Activated gamma-delta T cell (primary cell): ENCODE results near the gene MKLN1.
"Not testable (repeated sequence)": the region's sequence is repeated elsewhere in the genome, so short reads cannot be mapped to it uniquely, and the experiment has no call there.

Experiments
- DNase-seq: peaks from one replicate; lab custom pipeline; 2025; lab: John Stamatoyannopoulos, UW

The MKLN1 gene

DNA sequence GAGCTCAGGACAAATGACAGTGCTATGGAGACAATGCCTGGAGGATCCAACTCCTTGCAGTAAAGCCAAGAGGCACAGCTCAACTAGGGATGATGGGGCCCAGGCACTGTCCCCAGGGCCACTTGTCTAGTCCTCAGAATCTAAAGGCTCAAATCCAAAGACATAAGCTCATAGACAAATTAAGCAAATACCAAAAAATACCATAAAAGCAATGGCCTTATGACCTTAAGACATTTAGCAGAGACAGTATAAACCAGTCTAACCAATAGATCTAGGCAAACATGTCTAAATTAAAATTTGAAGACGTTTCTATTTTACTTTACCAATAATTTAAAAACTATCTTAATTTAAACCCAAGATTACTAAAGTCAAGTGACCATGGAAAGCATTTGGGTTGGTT is 14.8 kb upstream of the MKLN1 start:
- no peak for DNase-seq

DNA sequence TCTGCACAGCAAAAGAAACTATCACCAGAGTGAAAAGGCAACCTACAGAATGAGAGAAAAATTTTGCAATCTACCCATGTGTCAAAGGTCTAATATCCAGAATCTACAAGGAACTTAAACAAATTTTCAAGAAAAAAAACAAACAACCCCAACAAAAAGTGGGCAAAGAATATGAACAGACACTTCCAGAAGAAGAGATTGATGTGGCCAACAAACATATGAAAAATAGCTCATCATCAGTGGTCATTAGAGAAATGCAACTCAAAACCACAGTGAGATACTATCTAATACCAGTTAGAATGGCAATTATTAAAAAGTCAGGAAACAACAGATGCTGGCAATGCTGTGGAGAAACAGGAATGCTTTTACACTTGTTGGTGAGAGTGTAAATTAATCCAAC is 7.1 kb upstream of the MKLN1 start:
- no peak for DNase-seq

DNA sequence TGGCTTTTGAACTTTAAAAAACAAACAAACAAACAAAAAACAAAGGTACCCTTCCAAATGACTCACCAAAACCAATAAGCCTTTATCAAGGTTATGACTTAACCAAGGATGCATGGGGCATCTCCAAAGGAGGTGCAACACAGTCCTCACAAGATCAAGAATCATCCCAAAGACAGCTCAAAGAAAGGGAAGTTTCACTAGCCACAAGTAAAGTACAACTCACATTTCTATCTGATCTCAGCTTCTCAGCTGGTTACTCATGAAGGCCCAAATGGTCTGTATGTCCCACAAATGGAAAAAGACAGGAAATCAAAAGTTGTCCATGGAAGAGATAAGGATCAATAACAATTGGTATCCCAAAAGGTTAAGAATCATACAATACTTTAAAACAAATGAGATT is 6.0 kb upstream of the MKLN1 start:
- DNase-seq, result no peak

DNA sequence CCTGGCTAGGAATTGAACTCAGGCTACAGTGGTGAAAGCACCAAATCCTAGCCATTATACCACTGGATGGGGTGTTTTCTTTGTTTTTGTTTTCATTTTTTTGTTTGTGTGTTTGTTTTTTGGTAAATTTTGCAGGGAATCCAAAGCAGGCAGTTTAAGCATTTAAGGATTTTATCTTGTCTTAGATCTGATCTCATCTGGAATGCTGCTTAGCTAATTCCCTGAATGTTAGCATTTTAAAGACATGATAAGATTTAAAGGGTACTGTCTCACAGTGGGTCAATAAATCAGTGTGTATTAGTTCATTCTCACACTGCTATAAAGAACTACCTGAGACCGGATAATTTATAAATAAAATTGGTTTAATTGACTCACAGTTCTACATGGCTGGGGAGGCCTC is 5.6 kb upstream of the MKLN1 start:
- DNase-seq, result no peak

DNA sequence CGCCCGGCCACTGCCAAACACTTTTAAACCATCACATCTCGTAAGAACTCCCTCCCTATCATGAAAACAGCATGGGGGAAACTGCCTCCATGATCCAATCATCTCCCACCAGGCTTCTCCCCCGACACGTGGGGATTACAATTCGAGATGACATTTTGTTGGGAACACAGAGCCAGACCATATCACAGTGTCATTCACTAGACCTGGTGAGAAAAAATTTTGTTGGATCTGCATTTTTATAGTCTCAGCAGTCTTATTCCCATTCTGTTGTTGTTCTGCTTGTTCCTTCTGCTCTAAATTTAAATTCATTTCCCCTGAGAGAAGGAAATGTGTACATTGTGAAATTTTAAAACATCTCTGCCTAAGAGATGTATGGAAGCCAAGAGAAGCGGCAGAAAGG is 4.8 kb upstream of the MKLN1 start:
- DNase-seq, result no peak

DNA sequence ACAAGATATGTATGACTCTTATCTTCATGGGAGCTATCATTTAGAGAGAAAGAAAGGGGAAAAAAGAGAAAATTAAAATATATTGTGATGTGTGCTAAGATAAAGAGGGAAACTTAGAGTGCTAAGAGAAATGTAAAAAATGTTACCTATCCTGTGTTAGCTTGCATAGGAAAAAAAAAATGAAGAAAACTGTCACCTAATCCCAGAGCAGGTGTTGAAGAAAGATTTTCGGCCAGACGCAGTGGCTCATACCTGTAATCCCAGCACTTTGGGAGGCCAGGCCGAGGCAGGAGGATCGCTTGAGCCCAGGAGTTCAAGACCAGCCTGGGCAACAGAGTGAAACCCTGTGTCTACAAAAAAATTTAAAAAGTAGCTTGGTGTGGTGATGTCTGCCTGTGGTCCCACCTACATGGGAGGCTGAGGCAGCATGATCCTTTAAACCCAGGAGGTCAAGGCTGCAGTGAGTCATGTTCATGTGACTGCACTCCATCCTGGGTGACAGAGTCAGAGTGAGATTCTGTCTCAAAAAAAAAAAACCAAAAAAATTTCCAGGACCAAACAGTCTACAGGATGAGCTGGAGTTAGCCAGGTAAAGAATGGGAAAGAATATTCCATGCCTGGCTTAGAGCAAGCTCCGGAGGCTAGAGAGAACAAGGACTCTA is 2.4 kb upstream of the MKLN1 start:
- no peak for DNase-seq

DNA sequence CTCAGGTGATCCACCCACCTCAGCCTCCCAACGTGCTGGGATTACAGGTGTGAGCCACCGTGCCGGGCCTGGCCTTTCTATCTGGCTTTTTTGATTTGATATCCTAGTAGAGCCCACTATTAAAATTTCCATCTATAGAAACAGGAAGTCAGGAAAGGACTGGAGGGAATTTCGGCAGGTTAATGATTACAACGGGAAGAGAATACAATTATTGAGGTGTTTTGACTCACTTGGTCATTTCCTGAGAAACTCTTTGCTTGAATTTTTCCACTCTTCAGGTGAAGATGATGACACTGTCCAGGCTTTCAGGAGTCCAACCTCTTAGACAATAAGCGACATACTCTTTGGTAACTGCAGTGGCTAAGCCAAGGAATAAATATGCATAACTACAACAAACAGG is 1.1 kb upstream of the MKLN1 start:
- no peak for DNase-seq

DNA sequence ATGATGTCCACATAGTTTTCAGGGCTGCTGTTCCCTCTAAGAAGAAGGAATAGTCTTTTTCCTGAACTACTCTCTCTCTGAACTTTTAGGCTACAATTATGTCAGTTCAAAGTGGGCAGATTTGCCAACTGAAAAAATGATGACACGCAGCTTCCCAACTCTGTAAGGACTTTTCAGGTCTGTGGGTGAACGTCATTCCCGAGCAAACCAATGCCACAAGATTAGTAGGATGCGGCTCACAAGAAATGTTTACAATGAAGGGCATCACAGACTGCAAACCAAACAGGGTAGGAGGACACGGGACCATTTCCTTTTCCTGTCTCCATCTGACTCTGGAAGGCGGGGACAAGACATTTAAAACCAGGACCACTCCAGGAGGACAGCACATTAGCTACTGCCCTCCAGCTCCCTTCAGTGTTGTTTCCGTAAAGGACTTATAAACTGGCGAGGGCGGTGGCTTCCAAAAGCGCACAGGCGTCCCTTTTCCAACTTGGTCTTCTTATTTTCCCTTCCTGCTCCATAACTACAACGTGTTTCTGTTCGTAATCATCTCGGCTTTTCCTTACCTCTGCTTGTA is 539 bp upstream of the MKLN1 start:
- DNase-seq, result no peak

DNA sequence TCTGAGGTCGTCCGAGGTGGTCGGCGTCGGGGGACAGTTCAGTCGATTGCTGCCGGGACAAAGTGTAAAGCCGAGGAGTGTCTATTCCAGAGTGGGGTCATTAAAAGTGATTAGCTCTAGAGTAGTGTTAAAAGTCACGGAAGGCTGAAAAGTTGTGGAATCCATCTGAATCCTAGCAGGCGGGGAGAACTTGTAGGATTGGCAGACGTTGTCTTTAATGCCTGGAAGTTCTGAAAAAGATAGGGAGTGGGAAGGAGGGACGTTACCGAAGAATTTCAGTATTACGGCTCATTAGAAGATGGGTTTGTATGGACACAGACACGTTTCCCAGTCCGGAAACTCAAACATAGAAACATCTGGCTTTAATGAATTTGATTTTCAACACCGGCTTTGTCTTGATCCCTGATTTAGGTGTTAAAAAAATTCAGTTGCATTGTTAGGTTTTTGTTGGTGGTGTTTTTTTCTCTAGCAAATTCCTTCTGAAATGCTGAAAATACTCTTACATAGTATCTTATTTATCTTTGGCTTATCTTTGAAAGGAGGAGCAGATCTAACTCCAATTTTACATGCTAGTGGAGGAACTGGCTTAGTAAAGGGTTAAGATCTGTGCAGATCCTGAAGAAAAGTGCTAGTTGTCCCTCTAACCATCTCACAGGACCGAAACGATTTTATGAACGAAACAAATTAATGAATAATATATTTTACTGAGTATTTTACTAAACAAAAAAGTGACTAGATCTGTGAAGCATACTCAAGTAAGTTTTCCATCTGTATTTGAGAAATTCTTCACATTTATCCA is 900 bp downstream of the MKLN1 start:
- no peak for DNase-seq

DNA sequence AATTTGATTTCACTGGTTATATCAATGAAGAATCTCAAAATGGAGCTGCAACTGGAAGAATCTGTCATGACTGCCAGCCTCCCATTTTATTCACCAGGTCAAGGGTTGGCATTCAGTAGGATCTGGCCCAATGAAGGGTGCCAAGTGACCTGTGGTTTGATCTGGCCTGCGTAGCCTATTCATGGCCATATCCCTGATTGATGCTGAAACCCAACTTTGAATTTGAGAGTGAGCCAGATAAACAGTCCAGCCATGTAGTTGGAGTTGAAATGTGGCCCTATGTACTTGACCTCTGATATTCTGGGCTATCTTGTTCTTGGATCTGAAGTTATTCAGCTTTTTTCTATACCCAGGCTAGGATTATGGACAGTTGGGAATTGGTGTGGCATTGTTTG is 1.5 kb downstream of the MKLN1 start:
- DNase-seq, result no peak

DNA sequence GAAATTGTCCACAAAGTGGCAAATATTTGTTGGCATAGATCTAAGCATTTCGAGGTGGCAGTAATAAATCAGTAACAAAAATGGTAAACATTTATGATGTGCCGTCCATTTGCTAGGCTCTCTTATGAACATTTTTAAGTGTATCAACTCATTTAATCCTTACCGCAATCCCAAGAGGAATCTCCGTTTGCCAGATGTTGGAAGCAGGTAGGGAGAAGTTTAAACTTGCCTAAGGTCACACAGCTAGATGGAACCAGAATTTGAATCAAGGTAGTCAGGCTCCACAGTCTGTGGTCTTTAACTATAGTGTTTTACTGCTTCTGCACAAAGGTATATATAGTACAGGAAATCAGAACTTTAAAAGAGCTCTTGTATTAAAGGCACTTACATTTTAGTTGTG is 2.6 kb downstream of the MKLN1 start:
- no peak for DNase-seq

DNA sequence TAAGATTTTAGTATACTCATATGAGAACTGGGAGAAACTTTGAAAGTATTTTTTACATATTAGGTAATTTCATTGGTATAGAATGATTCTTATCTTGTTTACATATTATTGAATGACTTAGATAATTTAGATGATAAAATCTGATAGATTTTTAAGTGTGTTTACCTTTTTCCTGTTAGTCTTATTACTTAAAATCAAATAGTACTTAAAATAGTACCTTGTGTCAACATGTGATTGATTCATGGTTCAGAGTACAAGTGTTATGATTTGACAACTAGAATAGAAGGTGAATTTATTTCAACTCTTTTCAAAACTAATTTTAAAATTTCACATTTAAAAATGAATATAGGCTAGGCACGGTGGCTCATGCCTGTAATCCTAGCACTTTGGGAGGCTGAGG is 4.1 kb downstream of the MKLN1 start:
- no peak for DNase-seq

DNA sequence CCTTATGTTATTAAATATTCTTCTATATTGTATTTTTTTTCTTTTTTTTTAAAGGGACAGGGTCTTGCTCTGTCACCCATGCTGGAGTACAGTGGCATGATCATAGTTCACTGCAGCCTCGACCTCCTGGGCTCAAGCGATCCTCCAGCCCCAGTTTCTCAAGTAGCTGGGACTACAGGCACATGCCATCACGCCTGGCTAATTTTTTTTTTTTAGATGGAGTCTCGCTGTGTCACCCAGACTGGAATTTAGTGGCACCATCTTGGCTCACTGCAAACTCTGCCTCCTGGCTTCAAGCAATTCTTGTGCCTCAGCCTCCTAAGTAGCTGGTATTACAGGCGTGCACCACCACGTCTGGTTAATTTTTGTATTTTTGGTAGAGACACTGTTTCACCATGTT is 5.1 kb downstream of the MKLN1 start:
- not testable (repeated sequence) for DNase-seq

DNA sequence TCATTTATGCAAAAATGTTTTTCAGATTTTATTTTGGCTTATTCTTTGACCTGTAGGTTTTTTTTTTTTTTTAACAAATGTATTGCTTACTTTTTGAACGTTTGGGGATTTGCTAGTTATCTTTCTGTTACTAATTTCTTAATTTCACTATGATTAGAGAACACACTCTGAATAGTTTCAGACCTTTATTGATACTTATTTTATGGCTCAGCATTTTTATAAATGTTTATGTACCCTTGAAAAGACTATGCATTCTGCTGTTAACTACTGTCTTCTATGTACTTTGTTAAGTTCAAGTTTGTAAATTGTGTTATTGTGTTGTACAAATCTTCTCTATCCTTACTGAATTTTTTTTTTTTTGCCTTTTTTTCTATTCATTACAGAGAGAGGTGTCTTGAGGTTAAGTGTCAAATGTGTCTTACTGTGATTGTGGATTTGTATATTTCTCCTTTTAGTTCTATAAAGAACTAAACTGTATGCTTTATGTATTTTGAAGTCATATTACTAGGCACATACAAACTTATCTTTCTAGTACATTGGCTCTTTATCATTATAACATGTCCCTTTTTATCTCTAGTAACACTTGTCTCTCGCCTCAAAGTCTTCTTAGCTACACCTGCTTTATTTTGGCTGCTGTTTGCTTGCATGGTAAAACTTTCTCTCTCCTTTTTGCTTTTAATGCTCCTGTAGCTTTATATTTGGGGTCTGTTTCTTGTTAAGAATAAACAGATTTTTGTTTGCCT is 8.1 kb downstream of the MKLN1 start:
- no peak for DNase-seq

DNA sequence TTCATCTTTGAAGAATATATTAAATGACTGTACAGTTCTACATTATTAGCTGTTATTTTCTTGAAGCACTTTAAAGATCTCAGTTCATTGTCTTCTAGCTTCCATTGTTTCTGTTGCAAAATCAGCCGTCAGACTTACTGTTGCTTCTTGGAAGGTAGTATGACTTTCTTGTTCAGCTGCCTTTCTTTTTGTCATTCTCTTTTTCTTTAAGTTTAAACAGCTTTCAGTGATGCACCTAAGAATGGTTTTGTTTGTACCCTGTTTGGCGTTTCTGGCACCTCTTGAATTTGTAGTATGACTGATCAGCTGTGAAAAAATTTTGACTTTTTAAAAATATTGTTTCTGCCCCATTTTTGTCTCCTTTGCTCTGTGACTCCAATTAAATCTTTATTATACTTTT is 9.3 kb downstream of the MKLN1 start:
- no peak for DNase-seq

DNA sequence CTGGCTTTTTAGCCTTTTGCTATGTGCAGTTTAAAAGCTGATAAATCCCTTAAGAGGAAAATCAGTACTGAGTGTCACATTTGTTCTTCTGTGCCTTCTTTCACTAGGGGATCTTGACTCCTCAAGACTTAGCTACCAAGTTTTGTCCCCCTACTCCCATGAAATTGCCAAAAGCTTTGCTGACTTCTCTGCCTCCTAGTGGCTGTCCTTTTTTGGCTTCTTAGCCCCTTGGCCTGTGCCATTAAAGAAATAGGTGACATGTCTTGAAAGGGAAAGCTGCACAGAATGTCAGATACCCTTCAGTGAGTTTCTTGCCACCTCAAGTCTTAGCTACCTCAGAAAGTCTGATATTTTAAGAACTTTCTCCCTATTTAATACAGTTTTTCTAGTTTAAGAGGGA is 10.5 kb downstream of the MKLN1 start:
- no peak for DNase-seq

DNA sequence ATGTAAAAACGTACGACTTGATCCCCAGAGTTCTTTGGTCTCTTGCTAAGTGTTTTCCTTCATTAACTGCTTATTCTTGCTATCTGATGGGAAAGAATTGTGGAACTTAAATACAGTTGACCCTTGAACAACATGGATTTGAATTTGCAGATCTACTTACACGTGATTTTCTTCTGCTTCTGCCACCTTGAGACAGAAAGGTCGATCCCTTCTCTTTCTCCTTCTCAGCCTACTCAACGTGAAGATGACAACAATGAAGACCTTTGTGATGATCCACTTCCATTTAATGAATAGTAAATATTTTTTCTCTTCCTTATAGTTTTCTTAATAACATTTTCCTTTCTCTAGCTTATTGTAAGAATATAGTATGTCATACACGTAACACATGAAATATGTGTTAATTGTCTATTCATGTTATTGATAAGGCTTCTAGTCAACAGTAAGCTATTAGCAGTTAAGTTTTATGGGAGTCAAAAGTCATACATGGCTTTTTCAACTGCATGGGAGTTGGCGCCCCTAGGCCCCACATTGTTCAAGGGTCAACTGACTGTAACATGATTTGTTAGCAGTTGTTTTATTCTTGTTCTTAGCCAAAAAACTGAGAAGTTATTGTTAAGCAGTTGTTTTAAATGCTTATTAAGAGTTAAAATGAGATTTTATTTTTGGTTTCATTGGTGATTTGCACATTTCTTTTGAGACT is 11.2 kb downstream of the MKLN1 start:
- no peak for DNase-seq

DNA sequence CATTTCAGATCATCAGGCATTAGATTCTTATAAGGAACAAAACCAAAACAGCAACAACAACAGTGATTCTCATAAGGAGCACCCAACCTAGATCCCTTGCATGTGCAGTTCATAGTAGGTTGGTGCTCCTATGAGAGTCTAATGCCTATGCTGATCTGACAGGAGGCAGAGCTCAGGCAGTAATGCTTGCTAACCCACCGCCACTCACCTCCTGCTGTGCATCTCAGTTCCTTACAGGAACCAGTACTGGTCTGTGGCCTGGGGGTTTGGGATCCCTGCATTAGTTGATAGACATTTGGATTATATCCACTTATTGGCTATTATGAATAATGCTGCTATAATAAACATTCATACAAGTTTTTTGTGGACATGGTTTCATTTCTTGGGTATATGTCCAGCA is 14.0 kb downstream of the MKLN1 start:
- DNase-seq, result no peak

DNA sequence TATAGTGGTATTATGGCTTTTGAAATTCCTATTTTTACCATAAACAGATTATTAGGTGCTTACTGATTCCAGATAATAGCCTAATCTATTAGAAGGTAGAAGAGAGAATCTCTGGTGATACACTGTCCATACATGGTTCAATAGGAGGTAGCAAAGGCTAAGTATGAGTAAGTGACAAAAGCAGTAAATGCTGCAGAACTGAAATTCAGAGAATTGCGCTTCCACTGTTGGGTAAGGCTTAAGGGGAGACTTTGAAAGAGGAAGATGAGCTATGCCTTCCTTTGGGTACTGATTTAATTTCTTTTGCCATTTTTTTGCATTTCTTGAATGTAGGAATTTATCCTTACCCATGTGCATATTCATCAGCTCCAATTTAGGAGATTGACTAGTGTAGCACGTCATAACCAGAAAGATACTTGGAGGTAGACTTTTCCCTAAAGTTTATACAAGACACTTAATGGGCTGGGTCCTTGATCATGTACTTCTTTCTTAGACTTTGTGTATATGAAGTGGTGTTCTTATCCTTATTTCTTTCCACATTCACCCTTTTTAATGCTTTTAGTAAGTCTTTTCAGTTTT is 15.3 kb downstream of the MKLN1 start:
- DNase-seq, result no peak

DNA sequence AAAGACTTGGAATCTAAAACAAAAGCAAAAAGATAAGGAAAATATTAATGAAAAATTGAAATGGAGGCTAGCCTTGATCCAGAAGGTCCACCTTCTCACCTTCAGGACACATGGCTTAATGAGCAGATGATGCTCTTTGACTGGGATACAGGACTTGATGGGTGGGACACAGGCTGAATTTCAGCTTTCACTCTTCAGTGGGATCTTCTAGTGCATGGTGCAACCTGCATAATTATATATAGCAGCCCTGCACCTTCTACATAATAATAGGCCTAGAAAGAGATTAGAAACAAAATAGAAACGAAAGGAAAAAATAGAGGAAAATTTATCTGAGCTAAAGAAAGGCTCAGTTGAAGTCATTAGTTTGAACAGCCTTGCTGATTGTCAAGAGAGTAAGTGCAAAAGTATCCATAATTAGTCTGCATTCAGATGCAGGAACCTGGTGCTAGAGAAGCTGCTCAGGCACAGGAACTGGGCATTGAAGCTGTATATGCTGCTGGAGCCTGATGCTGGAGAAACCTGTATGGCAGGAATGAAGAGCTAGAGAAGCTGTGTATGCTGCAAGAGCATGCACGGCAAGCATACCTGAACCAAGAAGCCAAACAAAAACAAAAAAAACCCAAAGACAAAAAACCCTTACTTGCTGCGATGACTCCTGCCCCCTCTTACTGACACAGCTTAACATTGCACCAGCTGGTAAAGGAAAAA is 19.4 kb downstream of the MKLN1 start:
- no peak for DNase-seq

DNA sequence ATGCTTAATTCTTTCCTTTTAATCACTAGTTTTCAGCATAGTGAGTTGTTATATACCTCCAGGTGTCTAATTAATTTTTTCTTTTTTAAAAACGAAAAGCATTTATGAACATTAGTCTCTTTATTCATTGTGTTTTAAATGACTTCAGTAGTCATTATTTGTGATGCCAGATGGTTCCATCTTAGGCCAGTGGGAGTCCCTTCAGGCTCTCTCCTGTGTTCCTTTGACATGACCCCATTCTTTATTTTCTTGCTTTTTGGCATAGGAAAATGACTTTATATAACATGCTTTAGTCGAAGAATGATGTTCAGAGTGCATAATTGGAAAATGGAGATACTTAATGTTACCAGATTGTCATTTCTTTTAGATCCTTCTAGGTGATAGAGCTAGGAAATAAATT is 24.4 kb downstream of the MKLN1 start:
- DNase-seq, result no peak
